HUES6 (cell line): ENCODE data around the gene CAVIN1.
A peak's percentile ranks its signal among the peaks of the same experiment; 100 is the strongest.
"Not testable (repeated sequence)": the region's sequence is repeated elsewhere in the genome, so short reads cannot be mapped to it uniquely, and the experiment has no call there.

Source experiments
- H3K27ac ChIP-seq: 2 replicates; pipeline ENCODE4 v1.7.0; 2013; ENCODE audit warnings: low read depth, mild to moderate bottlenecking, low read length, inconsistent platforms
- H3K27me3 ChIP-seq: 2 replicates; pipeline ENCODE4 v1.6.1; 2013; ENCODE audit warnings: low read length; ENCODE audit not compliant: control insufficient read depth, insufficient read depth
- H3K36me3 ChIP-seq: 2 replicates; pipeline ENCODE4 v1.6.1; 2013; ENCODE audit warnings: low read length; ENCODE audit not compliant: control insufficient read depth, insufficient read depth
- H3K4me1 ChIP-seq: 2 replicates; pipeline ENCODE4 v1.6.1; 2013; ENCODE audit warnings: low read length; ENCODE audit not compliant: control insufficient read depth, insufficient read depth
- H3K4me3 ChIP-seq: 2 replicates; pipeline ENCODE4 v1.5.1; 2013; ENCODE audit warnings: low read depth, low read length
- H3K9ac ChIP-seq: one replicate; pipeline ENCODE4 v1.6.1; 2013; ENCODE audit warnings: mild to moderate bottlenecking, low read length
- H3K9me3 ChIP-seq: 2 replicates; pipeline ENCODE4 v1.6.1; 2013; ENCODE audit warnings: low read depth, low read length; ENCODE audit not compliant: control insufficient read depth, insufficient read depth

CAVIN1 gene

DNA sequence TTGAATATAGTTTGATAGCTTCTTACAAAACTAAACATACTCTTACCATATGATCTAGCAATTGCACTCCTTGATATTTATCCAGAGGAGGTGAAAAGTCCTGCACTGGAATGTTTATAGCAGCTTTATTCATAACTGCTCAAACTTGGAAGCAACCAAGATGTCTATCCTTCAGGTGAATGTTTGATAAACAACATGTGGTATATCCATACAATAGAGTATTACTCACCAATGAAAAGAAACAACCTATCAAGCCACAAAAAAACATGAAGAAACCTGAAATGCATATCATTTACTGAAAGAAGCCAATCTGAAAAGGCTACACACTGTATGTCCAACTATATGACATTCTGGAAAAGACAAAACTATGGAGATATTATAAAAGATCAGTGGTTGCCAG is 50.9 kb downstream of the CAVIN1 start:
- Histone ChIP-seq H3K9ac (no peak overlapping the region), H3K4me3 (no peak overlapping the region), H3K4me1 (peaks cover 21% of the 10 kb centered on the region), H3K9me3 (peaks cover 9% of the 10 kb centered on the region), H3K27me3 (no peaks in the 10 kb centered on the region), H3K36me3 (peaks cover 7% of the 10 kb centered on the region), H3K27ac (no peak overlapping the region)

DNA sequence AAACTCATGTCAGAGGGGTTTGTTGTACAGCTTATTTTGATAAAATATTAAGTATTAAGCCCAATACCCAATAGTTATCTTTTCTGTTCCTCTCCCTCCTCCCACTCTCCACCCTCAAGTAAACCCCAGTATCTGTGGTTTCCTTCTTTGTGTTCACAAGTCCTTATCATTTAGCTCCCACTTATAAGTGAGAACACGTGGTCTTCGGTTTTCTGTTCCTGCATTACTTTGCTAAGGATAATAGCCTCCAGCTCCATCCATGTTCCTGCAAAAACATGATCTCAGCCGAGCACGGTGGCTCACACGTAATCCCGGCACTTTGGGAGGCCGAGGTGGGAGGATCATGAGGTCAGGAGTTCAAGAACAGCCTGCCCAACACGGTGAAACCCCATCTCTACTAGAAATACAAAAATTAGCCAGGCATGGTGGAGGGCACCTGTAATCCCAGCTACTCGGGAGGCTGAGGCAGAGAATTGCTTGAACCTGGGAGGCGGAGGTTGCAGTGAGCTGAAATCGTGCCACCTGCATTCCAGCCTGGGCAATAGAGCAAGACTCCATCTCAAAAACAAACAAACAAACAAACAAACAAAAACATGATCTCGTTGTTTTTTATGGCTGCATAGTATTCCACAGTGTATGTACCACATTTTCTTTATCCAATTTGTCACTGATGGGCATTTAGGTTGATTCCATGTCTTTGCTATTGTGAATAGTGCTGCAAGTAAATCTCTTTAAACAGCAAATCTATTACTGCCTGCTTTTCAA is 54.1 kb downstream of the CAVIN1 start:
- not testable (repeated sequence) for H3K27ac ChIP-seq, H3K27me3 ChIP-seq, H3K9me3 ChIP-seq, H3K4me3 ChIP-seq, H3K9ac ChIP-seq, H3K36me3 ChIP-seq
- H3K4me1 ChIP-seq, result peaks cover 22% of the 10 kb centered on the region

DNA sequence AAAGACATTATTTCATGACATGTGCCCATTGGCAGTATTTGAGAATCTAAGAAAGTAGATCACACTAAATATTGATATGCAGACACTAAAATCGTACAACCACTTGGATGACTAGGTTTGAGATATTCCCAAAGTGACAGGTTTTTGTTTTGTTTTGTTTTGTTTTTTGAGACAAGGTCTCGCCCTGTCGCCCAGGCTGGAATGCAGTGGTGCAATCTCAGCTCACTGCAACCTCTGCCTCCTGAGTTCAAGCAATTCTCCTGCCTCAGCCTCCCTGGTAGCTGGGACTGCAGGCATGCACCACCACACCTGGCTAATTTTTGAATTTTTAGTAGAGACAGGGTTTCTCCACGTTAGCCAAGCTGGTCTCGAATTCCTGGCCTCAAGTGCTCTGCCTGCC is 54.7 kb downstream of the CAVIN1 start:
- H3K4me3 ChIP-seq, H3K9me3 ChIP-seq, H3K27ac ChIP-seq, H3K27me3 ChIP-seq, H3K36me3 ChIP-seq, H3K9ac ChIP-seq: not testable (repeated sequence)
- peaks cover 28% of the 10 kb centered on the region for H3K4me1 ChIP-seq

DNA sequence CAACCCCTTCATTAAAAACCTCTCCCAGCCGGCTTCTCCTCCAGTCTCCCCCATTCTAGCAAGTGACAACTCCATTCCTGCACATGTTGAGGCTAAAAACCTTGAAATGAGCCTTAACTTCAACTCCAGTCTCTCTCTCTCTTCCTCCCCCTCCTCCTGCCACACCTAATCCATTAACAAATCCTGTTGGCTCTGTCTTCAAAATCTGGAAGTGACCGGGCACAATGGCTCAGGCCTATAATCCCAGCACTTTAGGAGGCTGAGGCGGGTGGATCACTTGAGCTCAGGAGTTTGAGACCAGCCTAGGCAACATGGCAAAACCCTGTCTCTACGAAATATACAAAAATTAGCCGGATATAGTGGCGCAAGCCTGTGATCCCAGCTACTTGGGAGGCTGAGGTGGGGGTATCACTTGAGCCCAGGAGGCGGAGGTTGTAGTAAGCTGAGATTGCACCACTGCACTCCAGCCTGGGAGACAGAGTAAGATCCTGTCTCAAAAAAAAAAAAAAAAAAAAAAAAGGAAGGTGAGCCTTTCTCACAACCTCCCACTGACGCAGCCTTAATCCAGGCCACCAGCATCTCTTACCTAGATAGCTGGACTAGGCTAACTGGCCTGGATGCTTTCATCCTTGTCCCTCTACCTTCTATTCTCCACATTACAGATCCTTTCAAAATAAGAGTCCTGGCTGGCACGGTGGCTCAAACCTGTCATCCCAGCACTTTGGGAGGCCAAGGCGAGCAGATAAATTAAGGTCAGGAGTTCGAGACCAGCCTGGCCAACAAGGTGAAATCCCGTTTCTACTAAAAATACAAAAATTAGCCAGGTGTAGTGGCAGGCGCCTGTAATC is 56.7 kb downstream of the CAVIN1 start:
- H3K9ac ChIP-seq, H3K27me3 ChIP-seq, H3K27ac ChIP-seq, H3K4me3 ChIP-seq, H3K36me3 ChIP-seq, H3K9me3 ChIP-seq: not testable (repeated sequence)
- H3K4me1 ChIP-seq, result peaks cover 46% of the 10 kb centered on the region

DNA sequence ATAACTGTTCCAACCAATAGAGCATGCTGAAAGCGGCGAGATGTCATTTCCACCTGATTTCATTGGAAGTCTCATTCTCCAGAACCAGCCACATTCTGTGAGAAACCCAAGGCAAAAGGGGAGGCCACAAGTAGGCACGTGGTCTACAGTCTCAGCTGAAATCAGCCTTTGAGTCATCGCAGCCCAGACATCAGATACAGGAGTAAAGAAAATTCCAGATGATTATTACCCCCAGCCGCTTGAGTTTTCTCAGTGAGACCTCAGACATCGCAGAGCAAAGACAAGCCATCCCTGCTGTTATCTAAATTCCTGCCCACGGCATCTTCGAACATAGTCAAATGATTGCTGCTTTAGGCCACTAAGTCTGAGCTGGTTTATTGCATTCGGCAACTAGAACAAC is 57.9 kb downstream of the CAVIN1 start:
- H3K4me1 ChIP-seq, result peaks cover 51% of the 10 kb centered on the region
- no peak overlapping the region for H3K4me3 ChIP-seq
- no peaks in the 10 kb centered on the region for H3K36me3 ChIP-seq
- H3K27me3 ChIP-seq, result no peaks in the 10 kb centered on the region
- H3K9ac ChIP-seq, result no peak overlapping the region
- no peaks in the 10 kb centered on the region for H3K9me3 ChIP-seq
- H3K27ac ChIP-seq, result no peak overlapping the region

DNA sequence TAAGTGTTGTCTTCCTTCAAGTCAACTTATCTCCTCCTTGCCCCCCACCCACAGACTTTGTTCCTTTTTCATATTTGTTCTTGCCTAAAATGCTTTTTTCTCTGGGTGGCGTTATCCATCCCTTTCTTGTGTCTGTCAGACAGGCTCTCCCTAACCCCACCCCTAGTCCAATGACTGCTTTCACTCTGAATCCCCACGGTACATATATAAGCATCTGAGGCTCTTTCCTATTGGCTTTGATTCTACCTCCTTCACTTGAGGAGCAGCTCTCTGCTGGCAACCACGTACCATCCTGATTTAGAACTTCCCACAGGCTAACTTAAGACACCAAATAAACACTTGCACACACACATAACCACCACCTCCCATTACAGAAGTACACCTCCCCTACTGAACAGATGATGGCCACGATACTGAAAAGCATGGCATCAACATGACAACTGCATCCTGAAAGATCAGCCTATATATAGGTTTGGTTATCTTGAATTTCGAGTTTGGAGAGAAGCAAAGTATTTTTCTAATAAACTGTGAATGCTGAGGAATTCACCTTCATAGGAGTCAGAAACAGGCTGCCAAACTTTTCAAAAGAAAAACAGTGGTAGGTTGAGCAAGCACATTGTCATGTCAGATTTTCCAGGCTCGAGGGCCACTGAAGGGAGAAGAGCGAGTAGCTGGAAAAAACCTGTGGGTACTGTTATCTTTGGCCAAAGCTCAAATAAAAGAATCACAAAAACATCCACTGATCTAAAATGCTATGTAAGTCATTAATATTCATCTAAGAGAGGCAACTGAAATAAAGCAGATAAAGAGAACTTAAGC is 59.1 kb downstream of the CAVIN1 start:
- no peak overlapping the region for H3K9ac ChIP-seq
- H3K27ac ChIP-seq, result no peak overlapping the region
- no peaks in the 10 kb centered on the region for H3K36me3 ChIP-seq
- no peak overlapping the region for H3K4me3 ChIP-seq
- no peaks in the 10 kb centered on the region for H3K27me3 ChIP-seq
- H3K9me3 ChIP-seq, result no peaks in the 10 kb centered on the region
- H3K4me1 ChIP-seq, result peaks cover 56% of the 10 kb centered on the region

DNA sequence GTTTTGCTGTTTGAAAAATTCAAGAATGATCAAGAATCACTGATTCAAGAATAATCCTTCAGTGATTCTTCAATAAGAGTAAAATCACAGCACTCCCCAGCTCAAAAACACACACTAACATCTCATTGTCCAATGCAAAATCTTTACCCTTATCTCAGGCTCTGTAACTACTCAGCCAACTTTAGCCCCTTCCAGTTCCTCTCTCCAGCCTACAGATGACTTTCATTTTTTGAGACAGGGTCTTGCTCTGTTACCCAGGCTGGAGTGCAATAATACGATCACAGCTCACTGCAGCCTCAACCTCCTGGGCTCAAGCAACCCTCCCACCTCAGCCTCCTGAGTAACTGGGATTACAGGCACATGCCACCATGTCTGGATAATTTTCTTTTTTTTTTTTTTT is 59.8 kb downstream of the CAVIN1 start:
- H3K27me3 ChIP-seq, result no peaks in the 10 kb centered on the region
- H3K4me3 ChIP-seq, result no peak overlapping the region
- H3K36me3 ChIP-seq, result no peaks in the 10 kb centered on the region
- no peaks in the 10 kb centered on the region for H3K9me3 ChIP-seq
- H3K27ac ChIP-seq, result no peak overlapping the region
- peaks cover 55% of the 10 kb centered on the region for H3K4me1 ChIP-seq
- no peak overlapping the region for H3K9ac ChIP-seq

DNA sequence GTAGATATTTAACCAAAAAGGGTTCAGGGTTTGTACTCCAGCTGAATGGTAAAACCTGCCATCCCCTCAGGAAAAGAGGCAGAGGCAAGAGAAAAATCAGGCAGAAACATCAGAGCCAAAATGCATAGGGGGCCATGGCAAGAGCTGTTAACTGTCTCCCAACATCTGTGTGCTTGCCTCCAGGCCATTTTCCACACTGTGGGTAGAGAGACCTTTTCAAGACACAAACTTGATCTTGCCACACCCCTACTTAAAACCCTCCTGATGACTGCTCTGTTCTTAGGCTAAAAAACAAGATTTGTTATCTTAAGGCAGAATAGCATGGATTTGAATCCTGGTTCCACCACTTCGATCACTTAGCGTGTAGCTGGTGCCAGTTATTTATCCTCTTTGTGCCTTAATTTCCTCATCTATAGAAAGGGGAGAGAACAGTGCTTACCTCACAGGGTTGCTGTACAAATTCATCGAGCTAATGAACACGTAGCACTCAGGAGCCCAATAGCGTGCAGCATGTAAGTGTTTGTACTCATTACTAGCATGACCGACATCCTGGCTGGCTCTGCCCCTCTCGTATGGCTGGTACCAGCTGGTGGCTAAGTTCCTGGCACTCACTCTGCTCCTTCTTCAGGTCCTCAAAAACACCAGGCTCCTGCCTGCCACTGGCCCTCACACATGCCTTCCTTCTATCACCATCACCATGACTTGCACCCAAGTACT is 60.7 kb downstream of the CAVIN1 start:
- H3K27ac ChIP-seq, result no peak overlapping the region
- H3K9me3 ChIP-seq, result no peaks in the 10 kb centered on the region
- peaks cover 47% of the 10 kb centered on the region for H3K4me1 ChIP-seq

DNA sequence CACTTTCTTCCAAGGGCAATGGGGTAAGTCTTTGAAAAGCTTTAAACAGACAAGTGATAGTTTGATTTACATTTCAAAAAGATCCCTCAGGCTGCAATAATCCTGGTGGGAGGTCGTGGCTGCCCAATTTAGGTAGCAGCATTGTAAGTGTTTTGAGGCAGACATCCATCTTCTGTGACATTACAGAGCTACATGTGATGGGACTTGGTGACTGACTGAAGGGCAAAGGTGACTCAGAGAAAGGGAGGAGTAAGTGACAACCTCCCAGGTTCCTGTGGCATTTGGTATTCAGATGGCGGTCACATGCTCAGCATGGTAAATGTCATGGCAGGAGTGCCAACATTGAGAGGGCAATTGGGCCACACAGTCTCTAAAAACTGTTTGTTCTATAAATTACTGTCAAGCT is 61.3 kb downstream of the CAVIN1 start:
- no peaks in the 10 kb centered on the region for H3K27me3 ChIP-seq
- H3K4me3 ChIP-seq, result no peak overlapping the region
- H3K36me3 ChIP-seq, result no peaks in the 10 kb centered on the region
- H3K4me1 ChIP-seq, result peaks cover 42% of the 10 kb centered on the region
- H3K27ac ChIP-seq, result no peak overlapping the region
- no peak overlapping the region for H3K9ac ChIP-seq
- no peaks in the 10 kb centered on the region for H3K9me3 ChIP-seq

More for the DNA sequence above, 60.7 kb downstream of the CAVIN1 start:
- Histone ChIP-seq H3K27me3 (no peaks in the 10 kb centered on the region), H3K9ac (peak overlapping the region; percentile 5), H3K4me3 (no peak overlapping the region), H3K36me3 (no peaks in the 10 kb centered on the region)

DNA sequence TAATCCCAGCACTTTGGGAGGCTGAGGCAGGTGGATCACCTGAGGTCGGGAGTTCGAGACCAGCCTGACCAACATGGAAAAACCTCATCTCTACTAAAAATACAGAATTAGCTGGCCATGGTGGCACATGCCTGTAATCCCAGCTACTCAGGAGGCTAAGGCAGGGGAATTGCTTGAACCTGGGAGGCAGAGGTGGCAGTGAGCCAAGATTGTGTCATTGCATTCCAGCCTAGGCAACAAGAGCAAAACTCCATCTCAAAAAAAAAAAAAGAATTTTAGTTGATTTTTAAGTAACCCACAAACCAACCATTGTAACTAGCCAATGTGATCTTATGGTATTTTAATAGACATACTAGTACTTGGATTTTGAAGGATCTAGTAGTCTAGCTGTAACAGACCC is 62.7 kb downstream of the CAVIN1 start:
- H3K27ac ChIP-seq, H3K36me3 ChIP-seq, H3K27me3 ChIP-seq, H3K4me3 ChIP-seq, H3K9me3 ChIP-seq, H3K9ac ChIP-seq: not testable (repeated sequence)
- peaks cover 33% of the 10 kb centered on the region for H3K4me1 ChIP-seq
